Measurements from ENCODE around the gene PLEKHM1.
"Not testable (repeated sequence)": the region's sequence is repeated elsewhere in the genome, so short reads cannot be mapped to it uniquely, and the experiment has no call there.

- TF ChIP-seq CTCF, EP300, POLR2A (IDR thresholded peaks at IDR 0.05): not testable (repeated sequence)
These were observed 7.9 kb upstream of the PLEKHM1 start for GRCh38 chr17:45498377-45498776.

Data from suprapubic skin (tissue), 3 donors.